Activated T-helper 1 cell treated with anti-CD3 and anti-CD28 coated beads, Interleukin-12 subunit alpha, Interleukin-12 subunit beta, Interleukin-2, Interleukin-4 antibody, amounts not matched to agents 30 ng/mL and 10 ng/mL and 1 ng/mL, durations not matched to agents 14 hours and 24 hours and 36 hours (primary cell): ENCODE results near the gene TBC1D22A. TPM values are rescaled to one million over a fixed set of nuclear protein-coding genes. Genes with fewer than 3 reads are reported as not detected.
"Not testable (repeated sequence)": the region's sequence is repeated elsewhere in the genome, so short reads cannot be mapped to it uniquely, and the experiment has no call there.

Experiments used
- DNase-seq: peaks from one replicate; pipeline ENCODE4 v3.0.0; 2021; ENCODE audit warnings: low spot score
- H3K27ac Mint-ChIP-seq: one replicate; pipeline ENCODE4 v1.8.0; 2021; ENCODE audit warnings: mild to moderate bottlenecking, mixed read lengths
- H3K27me3 Mint-ChIP-seq: one replicate; pipeline ENCODE4 v1.8.0; 2022; ENCODE audit warnings: mild to moderate bottlenecking, moderate library complexity, mixed read lengths; ENCODE audit not compliant: insufficient read depth
- H3K36me3 Mint-ChIP-seq: one replicate; pipeline ENCODE4 v1.8.0; 2021; ENCODE audit warnings: low read depth, mixed read lengths
- H3K4me1 Mint-ChIP-seq: one replicate; pipeline ENCODE4 v1.8.0; 2021; ENCODE audit warnings: low read depth, mixed read lengths
- H3K4me3 Mint-ChIP-seq: one replicate; pipeline ENCODE4 v1.8.0; 2021; ENCODE audit warnings: mild to moderate bottlenecking, moderate library complexity, mixed read lengths
- H3K9me3 Mint-ChIP-seq: one replicate; pipeline ENCODE4 v1.8.0; 2021; ENCODE audit warnings: mixed read lengths
- intact Hi-C: fragments of 100-400 bp; cut with micrococcal nuclease; formaldehyde crosslinking; loops from one replicate; pipeline ENCODE4 v1.15.1; 2024
- total RNA-seq: library from RNA; stranded (reverse); gene quantifications from 2 replicates; pipeline ENCODE4 v1.2.3, GENCODE V29; 2022

The TBC1D22A gene
- total RNA-seq, 1 donor from 2014 or later, result 42.4 TPM

- no peak for DNase-seq
- H3K27me3 Mint-ChIP-seq, result no peaks in the 10 kb centered on the region
- intact Hi-C loops, result no loop called here
- H3K9me3 Mint-ChIP-seq, result no peaks in the 10 kb centered on the region
- no peaks in the 10 kb centered on the region for H3K36me3 Mint-ChIP-seq
- no peak overlapping the region for H3K4me3 Mint-ChIP-seq
- peaks cover 14% of the 10 kb centered on the region for H3K4me1 Mint-ChIP-seq
- H3K27ac Mint-ChIP-seq, result no peak overlapping the region
Observed at GRCh38 chr22:47048123-47049077, 285.9 kb downstream of the TBC1D22A start.

GRCh38 chr22:47049078-47049624 lies 286.7 kb downstream of the TBC1D22A start:
- H3K4me1 Mint-ChIP-seq, result peaks cover 6% of the 10 kb centered on the region
- DNase-seq, result no peak
- H3K27me3 Mint-ChIP-seq, result no peaks in the 10 kb centered on the region
- H3K27ac Mint-ChIP-seq, result no peak overlapping the region
- intact Hi-C loops, result no loop called here
- no peaks in the 10 kb centered on the region for H3K9me3 Mint-ChIP-seq
- H3K4me3 Mint-ChIP-seq, result no peak overlapping the region
- no peaks in the 10 kb centered on the region for H3K36me3 Mint-ChIP-seq

DNA sequence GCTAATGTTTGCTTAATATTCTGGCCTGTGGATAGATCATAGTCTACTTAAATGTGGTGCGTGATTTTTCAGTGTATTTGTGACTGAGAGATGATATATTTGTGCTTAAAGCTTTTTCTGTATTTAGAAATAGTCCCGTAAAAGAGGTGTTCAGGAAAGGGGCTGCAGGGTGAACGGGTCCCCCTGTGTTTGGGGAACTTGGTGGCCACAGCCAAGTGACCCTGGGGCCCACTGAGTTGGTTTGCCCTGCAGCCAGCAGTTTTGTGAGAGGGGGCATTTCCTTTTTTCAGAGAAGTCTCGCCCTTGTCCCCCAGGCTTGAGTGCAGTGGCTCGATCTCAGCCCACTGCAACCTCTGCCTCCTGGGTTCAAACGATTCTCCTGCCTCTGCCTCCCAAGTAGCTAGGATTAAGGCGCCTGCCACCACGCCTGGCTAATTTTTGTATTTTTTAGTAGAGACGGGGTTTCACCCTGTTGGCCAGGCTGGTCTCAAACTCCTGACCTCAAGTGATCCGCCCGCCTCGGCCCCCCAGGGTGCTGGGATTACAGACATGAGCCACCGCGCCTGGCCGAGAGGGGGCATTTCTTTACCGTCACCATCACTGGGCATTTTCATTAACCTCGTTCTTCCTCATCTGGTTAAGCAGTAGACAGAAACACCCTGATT lies 287.4 kb downstream of the TBC1D22A start:
- H3K27me3 Mint-ChIP-seq, H3K4me1 Mint-ChIP-seq, H3K4me3 Mint-ChIP-seq, intact Hi-C loops, DNase-seq, H3K36me3 Mint-ChIP-seq, H3K9me3 Mint-ChIP-seq, H3K27ac Mint-ChIP-seq: not testable (repeated sequence)

DNA sequence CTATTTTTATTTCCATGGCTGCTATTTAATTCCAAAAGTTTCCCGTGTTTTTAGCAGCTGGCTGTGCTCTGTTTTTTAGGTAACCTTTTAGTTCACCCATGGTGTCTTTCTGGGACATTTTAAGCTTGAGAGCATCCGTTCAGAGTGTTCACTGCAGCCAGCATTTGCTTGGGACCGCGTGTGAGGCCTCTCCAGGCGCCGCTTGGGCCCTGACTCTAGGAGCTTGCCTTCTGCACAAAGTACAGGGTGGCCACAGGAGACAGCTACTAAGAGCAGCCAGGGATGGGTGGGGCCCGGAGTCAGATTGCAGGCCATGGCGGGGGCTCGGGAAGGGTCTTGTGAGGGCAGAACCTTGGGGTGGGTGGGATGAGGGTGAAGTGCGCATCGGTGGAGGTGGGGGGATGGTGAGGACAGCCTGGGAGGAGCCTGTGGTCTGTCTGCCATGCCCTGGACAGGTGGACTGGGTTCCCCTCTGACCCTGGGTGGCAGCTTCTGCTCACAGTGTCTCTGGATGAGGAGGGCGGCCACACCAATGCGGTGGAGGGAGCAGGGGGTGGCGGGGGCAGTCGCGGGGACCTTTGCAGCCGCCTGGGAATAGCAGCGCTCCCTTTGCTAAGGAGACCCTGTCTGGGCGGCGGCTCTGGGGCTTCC lies 288.1 kb downstream of the TBC1D22A start:
- intact Hi-C loops, result no loop called here
- no peak overlapping the region for H3K4me3 Mint-ChIP-seq
- no peak overlapping the region for H3K27ac Mint-ChIP-seq
- no peaks in the 10 kb centered on the region for H3K9me3 Mint-ChIP-seq
- H3K36me3 Mint-ChIP-seq, result no peaks in the 10 kb centered on the region
- DNase-seq, result no peak
- H3K27me3 Mint-ChIP-seq, result no peaks in the 10 kb centered on the region
- no peaks in the 10 kb centered on the region for H3K4me1 Mint-ChIP-seq

DNA sequence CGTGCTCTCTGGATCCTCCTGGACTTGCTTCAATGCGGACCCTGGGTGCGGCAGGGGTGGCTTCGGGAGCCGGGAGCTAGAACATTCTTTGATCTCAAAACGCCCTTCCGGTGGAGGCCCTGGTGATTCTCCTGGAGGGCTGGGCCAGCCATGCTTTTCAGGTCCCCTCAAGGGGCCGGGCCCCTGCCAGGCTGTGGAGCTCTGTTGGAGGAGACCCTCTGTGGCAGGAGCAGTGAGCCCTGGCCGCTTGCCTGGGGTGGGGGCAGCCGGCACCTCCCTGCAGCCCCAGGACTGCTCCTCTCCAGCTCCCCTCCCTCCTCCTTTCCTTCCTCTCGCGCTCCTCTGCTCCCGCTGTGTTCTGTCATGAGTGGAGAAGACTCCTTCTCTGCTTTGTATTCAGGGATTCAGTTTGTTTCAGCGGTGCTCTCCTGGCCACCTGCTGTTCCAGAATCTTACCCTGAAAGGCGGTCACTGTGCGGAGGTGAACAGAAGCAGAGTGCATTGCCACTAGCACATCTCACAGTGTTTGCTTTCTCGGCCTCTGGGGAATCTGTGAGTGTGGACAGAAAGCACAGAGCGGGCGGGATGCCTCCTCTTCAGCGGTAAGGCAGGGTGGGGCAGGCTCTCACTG lies 289.1 kb downstream of the TBC1D22A start:
- Mint-ChIP-seq H3K27ac (no peak overlapping the region), H3K4me3 (no peak overlapping the region), H3K27me3 (no peaks in the 10 kb centered on the region), H3K9me3 (no peaks in the 10 kb centered on the region), H3K36me3 (no peaks in the 10 kb centered on the region), H3K4me1 (no peaks in the 10 kb centered on the region)
- intact Hi-C loops, result no loop called here
- DNase-seq, result no peak

- intact Hi-C loops, result no loop called here
- Mint-ChIP-seq H3K4me1 (no peaks in the 10 kb centered on the region), H3K9me3 (no peaks in the 10 kb centered on the region), H3K27me3 (no peaks in the 10 kb centered on the region), H3K36me3 (no peaks in the 10 kb centered on the region), H3K4me3 (no peak overlapping the region), H3K27ac (no peak overlapping the region)
- no peak for DNase-seq
Observed at GRCh38 chr22:47052236-47053012, 290.0 kb downstream of the TBC1D22A start.

DNA sequence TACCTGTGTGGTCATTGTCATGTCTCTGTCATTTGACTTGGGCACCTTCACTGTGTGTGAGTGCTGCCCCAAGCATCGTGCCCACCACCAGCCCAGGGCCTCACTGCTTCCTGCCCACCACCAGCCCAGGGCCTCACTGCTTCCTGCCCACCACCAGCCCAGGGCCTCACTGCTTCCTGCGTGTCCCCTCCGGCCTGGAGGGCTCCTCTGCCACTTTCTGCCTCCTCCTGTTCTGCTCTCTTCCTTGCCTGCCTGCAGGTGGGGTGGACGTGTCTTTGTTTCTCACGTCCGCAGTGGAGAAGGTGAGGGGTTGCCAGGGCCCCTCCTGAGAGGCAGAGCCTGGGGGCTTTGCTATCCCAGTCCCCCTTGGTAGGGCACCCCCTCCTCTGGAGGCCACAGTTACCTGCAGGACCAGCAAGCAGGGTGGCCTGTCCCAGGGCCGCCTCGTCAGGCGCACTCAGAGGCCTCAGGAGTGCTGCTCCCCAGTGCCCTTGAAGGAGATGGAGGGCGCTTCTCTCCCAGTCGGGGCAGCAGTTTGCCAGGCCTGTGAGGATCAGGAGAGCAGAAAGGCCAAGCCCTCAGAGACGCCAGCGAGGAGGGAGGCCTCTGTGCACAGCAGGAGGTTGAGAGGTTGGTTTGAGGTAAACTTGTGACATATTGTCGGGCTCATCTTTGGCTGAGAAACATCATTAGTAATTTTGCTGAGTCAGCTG lies 290.7 kb downstream of the TBC1D22A start:
- Mint-ChIP-seq H3K4me1 (no peaks in the 10 kb centered on the region), H3K36me3 (no peaks in the 10 kb centered on the region)

DNA sequence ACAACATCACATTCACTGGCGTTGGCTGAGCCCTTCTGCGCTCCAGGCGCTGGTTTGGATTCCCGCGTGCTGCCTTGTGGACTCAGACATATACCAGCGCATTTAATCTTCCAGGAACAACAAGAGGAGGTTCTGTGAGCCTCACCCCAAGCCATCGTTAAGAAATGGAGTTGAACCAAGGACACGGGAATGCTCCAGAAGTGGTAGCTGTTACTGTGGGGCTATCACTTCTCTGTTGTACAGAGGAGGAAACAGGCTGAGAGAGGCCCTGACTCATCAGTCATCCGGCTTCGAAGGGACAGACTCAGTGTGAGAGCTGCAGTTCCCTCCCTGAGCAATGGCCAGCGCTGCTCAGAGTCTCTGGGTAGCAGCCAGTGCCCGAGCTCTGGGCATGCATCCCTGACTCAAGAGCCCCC lies 291.3 kb downstream of the TBC1D22A start:
- H3K9me3 Mint-ChIP-seq, result no peaks in the 10 kb centered on the region
- H3K27ac Mint-ChIP-seq, result no peak overlapping the region
- DNase-seq, result no peak
- no peaks in the 10 kb centered on the region for H3K4me1 Mint-ChIP-seq
- no peaks in the 10 kb centered on the region for H3K36me3 Mint-ChIP-seq
- intact Hi-C loops, result no loop called here
- H3K4me3 Mint-ChIP-seq, result no peak overlapping the region
- H3K27me3 Mint-ChIP-seq, result no peaks in the 10 kb centered on the region

More for the DNA sequence above, 290.7 kb downstream of the TBC1D22A start:
- no peaks in the 10 kb centered on the region for H3K27me3 Mint-ChIP-seq
- no peaks in the 10 kb centered on the region for H3K9me3 Mint-ChIP-seq
- H3K27ac Mint-ChIP-seq, result no peak overlapping the region
- no peak for DNase-seq
- no peak overlapping the region for H3K4me3 Mint-ChIP-seq
- intact Hi-C loops, result no loop called here

DNA sequence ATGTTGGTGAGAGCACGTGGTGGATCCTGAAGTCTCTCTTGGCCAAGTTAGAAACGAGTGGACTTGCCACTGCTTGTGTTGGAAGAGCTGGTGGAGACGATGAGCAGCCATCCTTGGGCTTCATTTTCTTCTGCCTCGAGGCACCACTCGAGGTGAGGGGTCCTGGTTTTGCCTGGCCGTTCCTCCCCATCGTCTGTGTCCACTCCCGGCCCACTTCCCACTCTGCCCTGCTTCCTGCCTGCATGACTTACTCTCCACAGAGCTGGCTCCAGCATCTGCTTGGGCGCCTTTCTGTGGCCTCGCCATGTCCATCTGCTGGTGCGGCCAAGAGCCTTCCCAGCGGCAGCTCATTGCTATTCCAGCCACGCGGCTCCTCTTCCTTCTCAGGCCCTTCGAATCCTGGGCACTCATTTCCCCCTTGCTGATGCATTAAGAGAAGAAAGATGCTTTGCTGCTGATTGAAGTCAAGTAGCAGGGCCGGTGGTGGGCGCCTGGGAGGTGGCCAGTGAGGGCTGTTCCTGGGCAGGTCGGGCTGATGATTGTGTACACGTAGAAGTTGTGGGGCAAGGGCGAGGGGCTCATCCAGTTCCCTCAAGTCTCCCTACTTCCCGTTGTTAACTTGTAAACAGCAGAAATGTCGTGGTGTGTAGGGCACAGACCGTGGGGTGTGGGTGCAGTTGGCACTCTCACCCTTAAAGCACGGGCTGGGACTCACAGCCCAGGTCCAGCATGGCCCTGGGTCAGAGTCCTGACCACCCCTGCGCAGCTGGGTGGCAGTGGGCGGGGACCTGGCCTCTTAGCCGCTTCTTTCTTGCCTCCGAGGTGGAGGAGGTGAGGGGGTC lies 292.0 kb downstream of the TBC1D22A start:
- no peaks in the 10 kb centered on the region for H3K9me3 Mint-ChIP-seq
- intact Hi-C loops, result no loop called here
- no peak for DNase-seq
- H3K4me3 Mint-ChIP-seq, result no peak overlapping the region
- H3K4me1 Mint-ChIP-seq, result no peaks in the 10 kb centered on the region
- H3K27ac Mint-ChIP-seq, result no peak overlapping the region
- no peaks in the 10 kb centered on the region for H3K27me3 Mint-ChIP-seq
- H3K36me3 Mint-ChIP-seq, result peaks cover under 1% of the 10 kb centered on the region

DNA sequence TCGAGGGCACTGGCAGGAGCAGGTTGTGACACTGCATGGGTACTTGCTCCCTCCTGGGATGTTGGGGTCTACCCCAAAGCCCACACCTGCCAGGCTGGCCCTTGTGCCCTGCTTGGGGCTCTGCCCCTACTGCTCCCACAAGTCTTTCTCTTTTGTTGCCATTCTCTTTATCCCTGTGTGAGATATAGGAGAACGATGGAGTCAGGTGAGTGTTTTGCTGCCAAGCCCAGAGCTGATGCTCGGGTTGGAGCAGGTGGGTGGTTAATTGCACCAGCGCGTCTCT lies 292.6 kb downstream of the TBC1D22A start:
- no peaks in the 10 kb centered on the region for H3K4me1 Mint-ChIP-seq
- intact Hi-C loops, result no loop called here
- no peak for DNase-seq
- H3K27me3 Mint-ChIP-seq, result no peaks in the 10 kb centered on the region
- H3K27ac Mint-ChIP-seq, result no peak overlapping the region
- H3K9me3 Mint-ChIP-seq, result no peaks in the 10 kb centered on the region
- peaks cover 2% of the 10 kb centered on the region for H3K36me3 Mint-ChIP-seq
- H3K4me3 Mint-ChIP-seq, result no peak overlapping the region

DNA sequence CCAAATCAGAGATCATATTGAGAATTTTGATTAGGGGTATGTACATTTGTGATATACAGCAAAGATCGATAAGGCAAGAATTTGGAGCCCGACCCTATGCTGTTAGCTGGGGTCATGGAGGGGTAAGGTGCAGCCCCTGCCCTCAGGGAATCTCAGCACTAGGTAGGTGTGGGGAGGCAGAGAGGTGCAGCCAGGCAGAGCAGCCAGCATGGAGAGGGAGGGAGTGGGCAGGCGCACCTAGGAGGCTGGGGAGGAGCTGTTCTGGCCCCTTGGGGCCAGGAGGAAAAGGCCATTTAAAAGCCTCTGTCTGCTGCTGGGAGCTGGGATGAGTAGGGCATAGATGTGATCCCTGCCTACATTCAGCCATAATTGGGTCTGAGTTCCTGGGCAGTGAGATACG lies 293.0 kb downstream of the TBC1D22A start:
- no peak for DNase-seq
- Mint-ChIP-seq H3K36me3 (peaks cover 2% of the 10 kb centered on the region), H3K9me3 (no peaks in the 10 kb centered on the region), H3K27ac (no peak overlapping the region), H3K27me3 (no peaks in the 10 kb centered on the region), H3K4me1 (no peaks in the 10 kb centered on the region), H3K4me3 (no peak overlapping the region)
- intact Hi-C loops, result no loop called here
